HG02981 (cell line): Measurements from ENCODE around the gene ASB10.

Source experiments
- ATAC-seq: cut with Tn5 transposase; IDR thresholded peaks from one replicate; pipeline ENCODE4 v1.9.1; 2021; ENCODE audit warnings: mild to moderate bottlenecking, moderate library complexity; ENCODE audit not compliant: unreplicated experiment

The ASB10 gene

DNA sequence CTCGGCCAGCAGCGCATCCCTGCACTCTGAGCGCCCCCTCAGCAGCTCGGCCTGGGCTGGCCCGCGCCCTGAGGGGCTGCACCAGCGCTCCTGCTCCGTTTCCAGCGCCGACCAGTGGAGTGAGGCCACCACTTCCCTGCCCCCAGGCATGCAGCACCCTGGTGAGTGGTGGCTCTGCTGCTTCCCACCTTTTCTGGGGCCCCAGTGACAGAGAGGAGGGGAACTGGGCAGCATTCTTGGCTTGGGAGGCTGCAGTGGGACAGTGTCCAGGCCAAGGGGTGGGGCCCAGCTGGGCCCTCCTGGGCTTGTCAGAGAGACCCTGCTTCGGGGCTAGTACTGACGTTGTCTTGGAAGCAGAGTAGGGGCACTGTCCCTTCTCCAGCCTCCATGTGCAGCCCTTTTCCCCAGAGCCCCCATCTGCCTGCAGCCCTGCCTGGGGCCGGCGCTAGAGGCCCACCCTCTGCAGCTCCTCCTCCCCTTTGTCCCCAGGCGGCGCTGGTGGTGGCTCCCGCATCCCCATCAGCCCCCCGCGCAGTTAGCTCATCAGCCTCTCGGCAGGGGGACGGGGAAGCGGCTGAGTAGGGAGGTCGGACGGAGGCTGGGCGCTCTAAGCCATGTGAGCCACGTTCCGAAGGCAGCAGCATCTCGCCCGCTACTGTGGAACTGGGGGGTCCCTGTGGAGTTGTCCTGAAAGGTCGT lies 48.7 kb downstream of the ASB10 start:
- no peak for ATAC-seq

DNA sequence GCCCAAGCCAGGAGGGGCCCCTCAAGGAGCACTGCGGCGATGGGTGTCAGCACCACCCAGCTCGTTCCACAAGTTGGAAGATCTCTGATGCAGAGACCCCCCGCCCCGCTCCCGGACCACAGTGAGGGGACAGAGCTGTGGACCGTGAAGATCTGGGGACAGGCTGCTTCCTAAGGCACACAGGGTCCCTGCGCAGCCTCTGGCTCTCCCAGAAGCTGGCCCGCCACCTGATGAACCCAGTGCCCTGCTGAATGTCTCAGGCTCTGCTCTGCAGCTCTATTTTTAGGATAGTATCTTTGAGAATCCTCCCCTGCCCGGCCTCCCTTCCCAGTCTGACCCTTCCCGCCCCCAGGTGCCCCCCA lies 49.3 kb downstream of the ASB10 start:
- no peak for ATAC-seq

DNA sequence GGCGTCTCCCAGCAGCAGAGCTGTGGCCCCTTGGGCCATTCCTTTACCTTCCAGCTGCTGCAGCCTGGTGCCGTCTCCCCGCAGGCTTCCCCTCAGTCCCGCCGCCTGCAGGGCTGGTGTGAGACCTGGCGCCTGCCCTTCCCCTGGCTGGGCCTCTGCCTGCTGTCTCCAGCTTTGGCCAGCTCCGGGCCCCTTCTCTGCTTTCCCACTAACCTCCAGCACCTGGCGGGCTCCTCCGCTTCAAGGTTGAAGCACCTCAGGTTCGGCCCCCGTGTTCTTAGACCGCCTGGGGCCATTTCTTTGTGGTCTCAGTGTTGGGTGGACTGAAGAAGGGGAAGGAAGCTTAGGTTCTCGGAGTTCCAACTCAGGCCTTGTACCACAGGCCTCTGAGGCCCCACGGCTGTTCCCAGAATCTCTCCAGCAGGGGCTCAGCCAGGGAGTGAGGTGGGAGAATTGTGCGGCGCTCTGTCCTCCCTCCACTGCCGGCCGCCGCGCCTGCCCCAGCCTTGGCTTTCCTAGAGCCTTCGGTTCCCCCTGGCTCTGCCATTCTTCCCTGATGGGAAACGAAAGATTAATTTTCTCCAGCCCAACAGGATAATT lies 49.9 kb downstream of the ASB10 start:
- no peak for ATAC-seq

DNA sequence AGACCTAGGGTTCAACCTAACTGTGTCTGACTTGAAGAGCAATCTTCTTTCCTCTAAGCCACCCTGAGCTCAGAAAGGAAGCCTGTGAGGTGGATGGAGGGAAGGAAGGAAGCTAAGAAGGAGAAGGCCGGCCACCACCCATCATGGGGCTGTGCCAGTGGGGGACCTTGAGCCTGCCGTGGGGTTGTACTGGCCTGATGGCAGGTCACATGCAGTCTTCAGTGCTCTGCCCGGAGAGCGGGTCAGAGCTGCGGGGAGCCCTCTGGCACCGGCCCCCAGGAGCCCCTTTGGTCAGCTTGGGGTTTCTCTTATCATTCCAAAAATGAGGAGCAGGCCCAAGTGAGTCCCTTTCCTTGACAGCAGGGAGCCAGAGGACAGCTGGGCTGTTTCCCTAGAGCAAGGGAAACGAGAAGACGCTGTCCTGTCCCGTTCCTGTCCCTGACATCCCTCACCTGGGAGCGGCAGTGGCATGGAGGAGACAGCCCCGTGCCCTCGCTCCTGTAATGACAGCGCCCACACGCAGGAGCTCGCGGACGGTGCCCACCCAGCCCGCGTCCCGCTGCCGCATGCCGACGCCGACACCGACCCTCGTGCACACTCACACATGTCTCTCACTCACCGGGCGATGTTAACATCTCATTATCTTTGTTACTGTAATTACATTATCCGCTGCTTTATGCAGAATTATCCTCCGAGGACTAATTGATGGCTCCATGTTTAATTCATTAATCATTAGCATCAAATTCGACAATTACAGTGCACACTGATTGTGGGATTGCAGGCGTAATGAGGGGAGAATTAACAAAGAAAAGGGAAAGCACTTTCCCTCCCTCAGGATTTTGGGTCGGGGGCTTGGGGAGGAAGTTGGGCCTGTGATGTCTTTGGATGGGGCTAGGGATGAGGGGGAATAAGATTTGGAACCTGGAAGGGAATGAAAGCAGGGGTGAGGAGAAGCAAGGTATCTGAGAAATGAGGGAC lies 50.9 kb downstream of the ASB10 start:
- ATAC-seq = no peak

DNA sequence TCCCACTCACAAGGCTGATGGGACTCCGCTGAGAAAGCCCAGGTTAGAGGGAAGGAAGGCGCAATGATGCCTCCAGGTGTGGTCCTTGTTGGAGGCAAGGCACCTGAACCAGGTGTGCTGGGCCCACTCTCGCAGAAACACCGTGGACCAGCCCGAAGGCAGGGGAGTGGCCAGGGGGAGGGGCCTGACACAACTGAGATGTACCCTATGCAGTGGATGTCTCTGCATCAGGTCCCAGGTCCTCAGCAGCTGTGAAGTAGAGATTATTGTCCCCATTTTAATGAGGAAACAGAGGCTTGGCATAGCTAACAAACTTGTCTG lies 51.6 kb downstream of the ASB10 start:
- no peak for ATAC-seq

DNA sequence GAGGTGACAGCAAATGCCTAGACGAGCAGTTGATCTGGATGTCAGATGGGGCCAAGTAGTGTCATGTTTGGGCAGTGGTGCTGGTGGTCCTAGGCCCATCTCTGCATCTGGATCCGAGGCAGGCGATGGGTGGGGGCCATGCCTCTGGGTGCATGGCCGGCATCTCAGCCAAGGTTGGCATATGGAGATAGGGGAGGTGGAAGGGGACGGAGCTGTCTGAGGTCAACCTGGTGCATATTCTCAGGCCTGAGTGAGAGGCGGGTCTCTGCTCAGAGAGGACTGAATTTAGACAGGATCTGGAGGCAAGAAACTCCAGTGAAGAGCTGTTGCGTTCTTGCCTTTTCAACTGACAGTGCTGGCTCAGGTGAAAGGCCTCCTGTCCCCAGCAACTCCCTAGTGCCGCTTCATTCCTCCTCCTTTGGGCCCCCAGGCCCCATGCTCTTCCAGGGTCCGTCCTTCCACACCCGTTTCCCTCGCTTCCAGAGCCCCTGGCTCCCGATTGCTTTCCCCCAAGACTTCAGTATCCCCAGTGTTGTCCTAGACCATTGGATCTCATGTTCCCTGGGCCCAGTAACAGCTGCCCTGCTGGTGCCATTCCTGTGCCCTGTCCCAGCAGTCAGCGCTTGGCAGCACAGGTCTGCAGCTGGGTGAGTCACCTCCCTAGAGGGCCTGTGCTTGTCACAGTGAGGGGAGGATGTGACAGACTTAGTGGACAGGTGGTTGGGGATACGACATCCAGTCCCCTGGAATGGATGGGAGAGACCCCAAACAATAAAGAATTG lies 52.1 kb downstream of the ASB10 start:
- no peak for ATAC-seq

DNA sequence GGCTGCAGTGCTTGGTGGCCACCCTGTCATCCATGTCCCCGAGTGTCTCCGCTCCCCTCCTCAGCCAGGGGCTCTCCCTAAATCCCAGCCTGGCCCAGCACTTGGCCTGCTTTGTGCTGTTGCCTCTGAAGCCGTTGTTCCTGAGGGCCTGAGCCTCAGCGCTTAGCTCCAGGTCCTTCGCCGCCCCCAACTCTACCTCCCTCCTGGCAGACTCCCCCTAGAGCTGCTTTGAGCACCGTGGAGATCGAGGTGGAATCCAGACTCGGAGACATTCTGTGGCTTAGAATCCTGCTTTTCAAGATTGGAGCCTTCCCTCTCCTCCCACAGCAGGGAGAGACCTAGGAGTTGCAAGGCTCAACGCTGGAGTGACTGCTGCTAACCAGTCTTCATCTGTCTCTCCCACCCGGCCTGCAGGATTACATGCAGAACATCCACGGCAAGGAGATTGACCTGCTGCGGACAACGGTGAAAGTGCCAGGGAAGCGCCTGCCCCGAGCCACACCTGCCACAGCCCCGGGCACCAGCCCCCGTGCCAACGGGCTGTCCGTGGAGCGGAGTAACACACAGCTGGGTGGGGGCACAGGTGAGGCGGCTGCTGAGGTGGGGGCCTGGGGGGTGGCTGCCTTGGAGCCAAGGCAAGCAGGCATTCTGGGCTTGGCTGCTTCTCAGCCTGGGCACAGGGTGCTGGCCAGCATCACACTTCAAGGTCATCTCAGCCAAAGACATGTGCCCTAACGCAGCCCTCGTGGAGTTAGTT lies 52.9 kb downstream of the ASB10 start:
- ATAC-seq = no peak

DNA sequence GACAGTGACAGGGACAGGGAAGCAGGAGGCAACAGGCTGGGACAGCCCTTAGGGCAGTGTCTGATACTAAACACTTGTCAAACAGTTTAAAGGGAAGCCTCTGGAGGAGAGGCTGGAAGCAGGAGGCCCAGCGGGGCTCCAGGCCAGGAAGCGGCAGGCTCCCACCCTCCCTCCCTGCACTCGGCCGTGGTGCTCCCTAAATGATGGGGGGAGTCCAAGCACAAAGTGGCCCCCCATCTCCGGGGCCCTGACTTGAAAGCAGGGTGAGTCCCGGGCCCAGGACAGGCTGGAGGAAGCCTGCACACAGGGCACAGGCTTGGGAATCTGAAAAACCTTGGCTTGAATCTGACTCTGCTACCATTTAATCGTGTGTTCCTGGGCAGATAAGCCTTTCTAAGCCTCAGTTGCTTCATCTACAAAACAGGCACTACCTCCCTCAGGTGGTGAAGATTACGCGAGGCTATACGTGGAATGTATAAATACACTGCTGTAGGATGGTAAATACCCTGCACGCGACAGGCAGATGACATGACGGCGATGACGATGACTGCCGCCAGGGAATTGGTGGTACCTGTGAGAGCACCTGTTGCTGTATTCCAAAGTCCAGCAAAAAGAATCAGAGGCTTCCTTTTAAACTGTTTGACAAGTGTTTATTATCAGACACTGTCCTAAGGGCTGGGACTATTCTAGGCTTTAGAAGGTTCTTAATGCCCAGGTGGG lies 53.6 kb downstream of the ASB10 start:
- no peak for ATAC-seq

DNA sequence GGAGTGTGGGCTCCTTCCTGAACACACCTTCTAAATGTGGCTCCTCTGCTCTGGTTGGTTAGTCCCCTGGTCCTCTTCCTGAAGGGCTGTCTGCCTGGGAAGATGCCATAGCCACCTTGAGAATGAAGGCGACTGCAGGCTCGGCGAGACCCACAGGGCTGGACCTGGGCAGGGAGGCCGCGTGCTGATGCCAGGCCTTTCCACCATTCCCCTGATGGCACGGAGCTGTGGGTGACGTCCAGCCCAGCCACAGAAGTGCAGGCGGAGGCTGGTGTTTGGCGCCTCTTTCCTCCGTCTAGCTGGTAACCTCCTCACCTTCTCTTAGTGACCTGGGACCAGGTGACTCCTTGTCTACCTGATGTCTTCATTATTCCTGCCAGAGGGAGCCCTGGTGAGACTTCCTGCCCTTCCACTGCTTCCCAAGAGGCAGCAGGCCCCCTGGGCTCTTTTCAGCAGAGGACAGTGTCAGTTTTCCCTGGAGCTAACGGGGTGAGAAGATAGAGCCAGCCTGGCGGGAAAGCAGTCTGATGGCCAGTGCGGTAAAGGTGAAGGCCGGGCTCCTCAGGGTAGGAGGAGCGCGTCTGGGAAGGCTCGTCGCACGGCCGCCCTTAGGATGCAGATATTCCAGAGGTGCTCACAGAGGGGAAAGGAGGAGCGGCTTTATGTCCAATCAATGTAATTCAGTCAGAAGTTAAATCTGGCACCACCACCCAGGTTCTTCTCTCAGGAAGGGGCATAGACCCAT lies 54.4 kb downstream of the ASB10 start:
- ATAC-seq = no peak

DNA sequence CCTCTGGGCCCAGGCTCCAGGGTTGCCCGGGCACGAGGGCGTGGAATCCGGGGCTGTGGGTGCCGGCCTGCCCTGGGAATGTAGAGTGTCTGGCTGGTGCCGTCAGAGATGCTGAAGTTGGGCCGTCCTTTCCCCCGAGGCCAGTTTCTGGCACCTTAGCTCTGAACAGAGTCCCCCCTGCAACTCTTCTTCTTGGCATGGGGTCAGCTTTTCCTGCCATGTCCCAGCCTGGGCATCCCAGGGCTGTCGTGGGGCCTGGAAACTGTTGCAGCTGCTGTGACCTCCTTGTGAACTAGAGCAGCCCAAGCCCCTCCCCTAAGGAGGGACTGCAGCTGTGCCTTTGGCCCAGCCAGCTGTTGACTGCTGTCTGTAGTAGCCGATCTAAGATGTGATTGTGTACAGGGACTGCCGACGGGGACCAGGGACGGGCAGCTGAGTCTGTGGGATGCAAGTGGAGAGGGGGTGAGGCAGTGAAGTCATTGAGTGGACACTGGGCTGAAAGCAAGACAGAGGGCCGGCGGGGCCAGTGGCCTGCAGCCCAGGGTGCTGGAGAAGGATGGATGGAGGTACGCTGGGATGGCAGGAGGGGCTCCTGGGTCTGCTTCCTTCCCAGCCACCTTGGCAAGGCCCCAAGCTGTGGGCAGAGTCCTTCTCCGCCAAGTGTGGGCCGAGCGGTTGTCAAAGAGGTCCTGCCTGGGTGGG lies 55.3 kb downstream of the ASB10 start:
- no peak for ATAC-seq

DNA sequence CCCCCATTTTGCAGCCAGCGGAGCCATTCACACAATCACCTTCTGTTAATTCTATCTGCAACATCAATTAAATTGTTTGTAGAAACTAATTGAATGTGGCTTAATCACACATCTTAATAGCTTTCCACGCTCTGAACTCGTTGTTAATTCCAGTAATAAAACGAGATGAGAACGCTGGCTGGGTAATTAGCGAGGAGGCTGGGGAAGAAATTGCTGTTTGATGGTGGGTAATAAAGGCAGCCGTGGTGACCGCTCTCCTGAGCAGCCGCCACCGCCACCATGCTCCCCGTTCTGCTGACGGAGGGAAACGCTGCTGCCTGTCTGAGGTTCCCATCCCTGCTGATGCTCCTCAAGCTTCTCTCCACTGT lies 55.8 kb downstream of the ASB10 start:
- no peak for ATAC-seq

DNA sequence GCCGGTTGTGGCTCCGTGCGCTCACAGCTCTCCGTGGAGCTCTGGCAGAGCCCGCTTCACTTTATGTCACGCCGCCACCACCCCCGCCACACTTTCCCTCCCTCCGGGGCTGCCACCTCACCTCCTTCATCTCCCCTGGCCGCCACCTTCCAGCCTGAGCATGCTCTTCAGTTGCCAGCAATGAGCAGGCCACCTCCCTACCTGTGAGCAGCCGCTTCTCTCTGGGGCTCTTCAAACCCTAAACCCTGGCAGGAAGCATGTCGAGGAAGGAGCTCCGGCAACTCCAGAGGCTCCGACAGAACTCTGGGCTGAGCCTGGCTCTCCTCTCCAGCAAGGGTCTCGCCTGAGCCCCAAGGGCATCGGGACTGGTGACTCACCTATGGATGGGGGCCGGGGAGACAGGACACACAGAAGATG lies 56.3 kb downstream of the ASB10 start:
- no peak for ATAC-seq

DNA sequence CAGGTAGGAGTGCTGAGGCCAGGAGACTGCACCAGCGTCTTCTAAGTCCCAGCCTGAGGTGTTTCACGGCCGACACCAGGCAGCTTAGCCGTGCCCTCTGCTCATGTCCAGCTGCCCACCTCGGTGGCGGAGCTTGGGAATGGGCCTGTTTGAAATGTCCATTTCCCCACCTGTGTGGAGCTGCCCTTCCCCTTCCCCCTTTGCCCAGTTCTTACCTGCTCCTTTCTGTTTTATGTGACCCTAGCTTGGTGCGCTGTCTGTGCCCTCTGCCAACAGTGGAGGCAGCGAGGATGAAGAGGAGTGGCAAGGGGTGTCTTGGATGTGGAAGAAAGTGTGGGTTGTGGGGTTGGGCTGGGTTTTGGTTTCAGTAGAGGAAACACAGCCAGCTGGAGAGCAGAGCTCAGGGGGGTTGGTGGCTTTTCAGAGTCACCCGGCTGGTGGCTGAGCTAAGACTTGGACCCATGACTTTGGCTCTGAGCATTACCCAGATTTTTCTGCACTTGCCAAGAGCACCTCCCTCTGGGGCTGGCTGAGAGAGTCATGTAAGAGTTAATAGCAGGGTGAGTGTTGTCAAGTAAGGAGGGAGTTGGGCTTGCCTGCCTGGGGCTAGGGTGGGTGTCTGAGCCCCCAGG lies 57.0 kb downstream of the ASB10 start:
- no peak for ATAC-seq

DNA sequence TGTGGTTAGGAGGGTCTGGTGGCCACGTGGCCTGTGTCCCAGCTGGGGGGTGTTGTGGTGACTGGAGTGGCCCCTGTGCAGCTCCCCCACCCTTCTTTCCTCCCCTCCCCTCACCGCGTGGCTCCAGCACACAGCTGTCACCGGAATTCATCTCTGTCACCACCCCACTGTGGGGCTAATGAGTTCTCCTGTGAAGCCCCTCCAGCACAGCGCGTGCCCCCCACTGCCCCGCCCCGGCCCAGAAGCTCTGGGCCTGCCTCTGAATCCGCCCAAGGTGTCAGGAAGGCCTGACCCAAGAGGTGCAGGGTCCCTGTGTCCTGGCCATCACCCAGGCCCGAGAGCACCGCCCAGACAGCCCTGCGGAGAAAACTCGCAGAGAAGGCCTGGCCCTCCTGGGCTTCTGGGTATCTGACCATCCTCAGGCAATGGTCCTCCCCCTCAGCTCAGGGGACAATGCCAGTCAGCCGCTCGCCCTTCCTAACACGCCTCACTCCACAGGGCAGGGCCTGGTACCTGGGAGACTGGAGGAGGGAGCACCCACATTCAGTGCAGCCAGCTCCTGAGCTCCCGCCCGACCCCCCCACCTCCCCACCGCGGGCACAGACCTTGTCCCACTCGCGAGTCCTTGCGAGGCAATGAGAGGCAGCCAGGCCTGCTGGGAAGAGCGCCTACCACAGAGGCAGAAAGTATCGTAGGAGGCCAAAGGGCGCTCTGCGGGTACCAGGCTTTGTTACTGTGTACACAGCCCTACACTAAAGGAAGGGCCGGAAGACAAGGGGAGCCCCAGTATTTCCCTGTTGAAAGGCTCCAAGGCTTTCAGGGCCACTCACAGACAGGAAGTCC lies 57.7 kb downstream of the ASB10 start:
- ATAC-seq = no peak

DNA sequence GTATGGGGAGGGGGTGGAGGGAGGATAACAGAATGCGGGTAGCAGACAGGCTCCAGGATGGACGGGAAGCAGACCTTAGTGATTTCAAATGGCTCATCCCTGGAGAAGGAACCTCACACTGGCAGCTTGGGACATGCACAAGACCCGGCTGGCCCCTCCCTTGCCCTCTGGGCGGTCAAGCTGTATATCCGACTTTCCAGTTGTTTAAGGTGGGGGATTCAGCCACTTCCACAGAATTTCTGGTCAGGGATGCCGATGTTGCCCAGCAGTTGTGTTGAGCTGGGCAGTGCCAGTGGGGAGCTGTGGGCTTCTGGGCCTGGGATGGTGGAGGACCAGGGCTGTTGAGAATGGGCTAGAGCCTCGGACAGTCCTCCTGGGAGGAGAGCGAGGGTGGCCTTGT lies 58.3 kb downstream of the ASB10 start:
- ATAC-seq = no peak

DNA sequence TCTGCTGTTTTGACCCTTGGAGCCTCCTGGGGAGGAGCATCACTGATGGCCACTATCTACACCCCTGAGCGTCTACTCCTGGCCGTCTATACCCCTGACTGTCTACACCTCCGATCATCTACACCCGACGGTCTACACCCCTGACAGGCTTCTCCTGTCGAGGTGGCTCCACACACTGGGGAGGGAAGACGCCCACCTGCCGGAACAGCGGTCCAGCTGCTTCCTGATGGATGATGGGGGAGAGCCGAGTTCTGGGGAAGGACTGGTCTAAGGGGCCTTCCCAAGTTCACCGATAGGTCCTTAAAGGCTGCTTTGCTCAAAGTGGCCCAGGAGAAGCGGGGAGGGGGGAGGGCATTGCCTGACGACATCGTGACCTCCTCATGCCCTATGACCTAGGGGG lies 58.9 kb downstream of the ASB10 start:
- ATAC-seq = no peak

DNA sequence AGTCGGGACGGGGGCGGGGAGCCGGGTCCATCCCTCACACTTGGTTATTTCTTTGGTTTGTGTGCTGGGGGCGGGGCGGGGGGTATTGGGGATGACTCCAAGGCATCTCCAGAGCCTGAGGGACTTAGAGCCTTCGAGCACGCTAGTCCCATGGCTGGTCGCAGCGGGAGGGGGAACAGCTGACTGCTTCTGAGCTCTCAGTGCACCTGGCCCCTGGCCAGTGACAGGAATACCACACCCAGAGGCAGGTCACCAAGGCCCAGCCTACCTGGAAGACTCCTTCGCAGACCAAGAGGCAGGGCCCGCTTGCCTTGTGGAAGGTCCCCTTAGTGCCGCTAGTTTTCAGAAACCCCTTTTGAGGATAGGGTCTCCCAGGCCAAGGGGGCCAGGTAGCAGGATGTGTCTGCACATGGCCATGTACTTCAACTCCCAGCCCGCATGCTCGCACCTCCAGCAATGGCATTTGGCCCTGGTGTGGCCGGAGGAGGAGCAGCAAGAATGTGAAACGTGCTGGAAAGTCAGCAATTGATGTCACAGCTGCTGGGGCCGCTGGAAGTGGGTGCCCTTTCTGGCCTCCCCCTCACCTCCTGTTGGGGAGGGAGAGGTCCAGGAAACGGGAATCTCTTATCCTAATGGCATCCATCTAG lies 60.4 kb downstream of the ASB10 start:
- ATAC-seq = no peak
